Activated CD8-positive, alpha-beta T cell treated with anti-CD3 and anti-CD28 coated beads for 36 hours (primary cell): ENCODE data around the gene BUB1B. TPM values are rescaled to one million over a fixed set of nuclear protein-coding genes. Genes with fewer than 3 reads are reported as not detected.

Source experiments
- ATAC-seq: fragments of 200-7000 bp; cut with Tn5 transposase; one replicate; pipeline ENCODE4 v1.10.0; 2021; ENCODE audit warnings: mild to moderate bottlenecking, moderate library complexity
- CTCF ChIA-PET: fragments of 350-600 bp; sonication (Branson Sonifier 250); formaldehyde crosslinking; loops from one replicate; lab custom pipeline; 2021; ENCODE audit warnings: antibody characterized with exemption; lab: Charles Lee
- POLR2A ChIA-PET: fragments of 350-600 bp; sonication (Branson Sonifier 250); formaldehyde crosslinking; loops from one replicate; lab custom pipeline; 2021; ENCODE audit warnings: antibody characterized with exemption; lab: Charles Lee
- DNase-seq: peaks from one replicate; pipeline ENCODE4 v3.0.0-alpha.2; 2020
- H3K27ac Mint-ChIP-seq: one replicate; pipeline ENCODE4 v1.8.0; 2021; ENCODE audit warnings: mild to moderate bottlenecking, mixed read lengths
- H3K27me3 Mint-ChIP-seq: one replicate; pipeline ENCODE4 v1.8.0; 2021; ENCODE audit warnings: mixed read lengths
- H3K36me3 Mint-ChIP-seq: one replicate; pipeline ENCODE4 v1.8.0; 2021; ENCODE audit warnings: low read depth, mixed read lengths
- H3K4me1 Mint-ChIP-seq: one replicate; pipeline ENCODE4 v1.8.0; 2021; ENCODE audit warnings: low read depth, mixed read lengths
- H3K4me3 Mint-ChIP-seq: one replicate; pipeline ENCODE4 v1.8.0; 2021; ENCODE audit warnings: mild to moderate bottlenecking, moderate library complexity, mixed read lengths
- H3K9me3 Mint-ChIP-seq: one replicate; pipeline ENCODE4 v1.8.0; 2021; ENCODE audit warnings: mixed read lengths
- intact Hi-C: fragments of 100-400 bp; cut with micrococcal nuclease; formaldehyde crosslinking; loops from one replicate; pipeline ENCODE4 v1.10.0; 2022
- total RNA-seq, 2 experiments: library from RNA; stranded (reverse); gene quantifications; one replicate each; pipeline ENCODE4 v1.2.3, GENCODE V29; 2021
- TF ChIP-seq, protein P1 (sequence below): fragments of 200-600 bp; IDR thresholded peaks from one replicate; pipeline ENCODE4 v1.8.0; 2022; ENCODE audit warnings: antibody characterized with exemption, mild to moderate bottlenecking

The BUB1B gene
- total RNA-seq, 2 experiments from 2014 or later, result 79.6 to 82.5 TPM

DNA sequence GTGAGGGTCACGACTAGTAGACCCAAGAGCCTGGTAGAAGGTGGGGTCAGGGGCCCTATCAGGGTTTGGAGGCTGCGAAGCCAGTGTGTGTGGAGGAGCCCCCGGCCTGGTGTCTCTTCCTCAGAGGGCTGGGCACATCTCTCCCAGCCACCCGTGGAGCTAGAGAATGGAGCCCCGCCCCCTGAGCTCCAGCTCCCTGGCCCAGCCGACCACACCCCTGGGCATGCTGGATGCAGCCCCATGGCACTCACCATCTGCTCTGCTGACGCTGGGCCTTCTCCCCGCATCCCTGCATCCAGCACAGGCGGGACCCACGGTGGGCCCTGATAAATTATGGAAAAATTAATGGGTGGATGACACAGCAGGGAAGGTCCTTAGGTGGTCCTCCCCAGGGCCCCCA, 104.5 kb downstream of the BUB1B start:
- no peak overlapping the region for H3K27ac Mint-ChIP-seq
- intact Hi-C loops, result no loop called here
- DNase-seq, result no peak
- POLR2A ChIA-PET, result no interaction called here
- H3K4me3 Mint-ChIP-seq, result no peak overlapping the region
- CTCF ChIA-PET, result interaction anchor here (1.0 to 10.6 kb wide), 5 partner anchors 9 to 48 kb away, joined by 3 to 88 read pairs (median 4); partner anchors contain the start of gene PLCB2
- H3K36me3 Mint-ChIP-seq, result no peaks in the 10 kb centered on the region
- H3K9me3 Mint-ChIP-seq, result no peaks in the 10 kb centered on the region
- no peak for ATAC-seq
- no peaks in the 10 kb centered on the region for H3K27me3 Mint-ChIP-seq
- H3K4me1 Mint-ChIP-seq, result no peaks in the 10 kb centered on the region
- TF ChIP-seq, protein P1, sequence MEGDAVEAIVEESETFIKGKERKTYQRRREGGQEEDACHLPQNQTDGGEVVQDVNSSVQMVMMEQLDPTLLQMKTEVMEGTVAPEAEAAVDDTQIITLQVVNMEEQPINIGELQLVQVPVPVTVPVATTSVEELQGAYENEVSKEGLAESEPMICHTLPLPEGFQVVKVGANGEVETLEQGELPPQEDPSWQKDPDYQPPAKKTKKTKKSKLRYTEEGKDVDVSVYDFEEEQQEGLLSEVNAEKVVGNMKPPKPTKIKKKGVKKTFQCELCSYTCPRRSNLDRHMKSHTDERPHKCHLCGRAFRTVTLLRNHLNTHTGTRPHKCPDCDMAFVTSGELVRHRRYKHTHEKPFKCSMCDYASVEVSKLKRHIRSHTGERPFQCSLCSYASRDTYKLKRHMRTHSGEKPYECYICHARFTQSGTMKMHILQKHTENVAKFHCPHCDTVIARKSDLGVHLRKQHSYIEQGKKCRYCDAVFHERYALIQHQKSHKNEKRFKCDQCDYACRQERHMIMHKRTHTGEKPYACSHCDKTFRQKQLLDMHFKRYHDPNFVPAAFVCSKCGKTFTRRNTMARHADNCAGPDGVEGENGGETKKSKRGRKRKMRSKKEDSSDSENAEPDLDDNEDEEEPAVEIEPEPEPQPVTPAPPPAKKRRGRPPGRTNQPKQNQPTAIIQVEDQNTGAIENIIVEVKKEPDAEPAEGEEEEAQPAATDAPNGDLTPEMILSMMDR, result no peak

DNA sequence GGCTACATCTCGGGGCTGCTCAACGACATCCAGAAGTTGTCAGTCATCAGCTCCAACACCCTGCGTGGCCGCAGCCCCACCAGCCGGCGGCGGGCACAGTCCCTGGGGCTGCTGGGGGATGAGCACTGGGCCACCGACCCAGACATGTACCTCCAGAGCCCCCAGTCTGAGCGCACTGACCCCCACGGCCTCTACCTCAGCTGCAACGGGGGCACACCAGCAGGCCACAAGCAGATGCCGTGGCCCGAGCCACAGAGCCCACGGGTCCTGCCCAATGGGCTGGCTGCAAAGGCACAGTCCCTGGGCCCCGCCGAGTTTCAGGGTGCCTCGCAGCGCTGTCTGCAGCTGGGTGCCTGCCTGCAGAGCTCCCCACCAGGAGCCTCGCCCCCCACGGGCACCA, 105.0 kb downstream of the BUB1B start:
- no peak overlapping the region for H3K4me3 Mint-ChIP-seq
- ATAC-seq (no peak), DNase-seq (no peak)
- TF ChIP-seq, protein P1, result no peak
- no peaks in the 10 kb centered on the region for H3K36me3 Mint-ChIP-seq
- H3K4me1 Mint-ChIP-seq, result no peaks in the 10 kb centered on the region
- no peak overlapping the region for H3K27ac Mint-ChIP-seq
- H3K9me3 Mint-ChIP-seq, result no peaks in the 10 kb centered on the region
- intact Hi-C loops, result no loop called here
- ChIA-PET CTCF (interaction anchor here (1.0 to 10.6 kb wide), 5 partner anchors 8 to 48 kb away, joined by 3 to 88 read pairs (median 4); partner anchors contain the start of gene PLCB2), POLR2A (no interaction called here)
- no peaks in the 10 kb centered on the region for H3K27me3 Mint-ChIP-seq

DNA sequence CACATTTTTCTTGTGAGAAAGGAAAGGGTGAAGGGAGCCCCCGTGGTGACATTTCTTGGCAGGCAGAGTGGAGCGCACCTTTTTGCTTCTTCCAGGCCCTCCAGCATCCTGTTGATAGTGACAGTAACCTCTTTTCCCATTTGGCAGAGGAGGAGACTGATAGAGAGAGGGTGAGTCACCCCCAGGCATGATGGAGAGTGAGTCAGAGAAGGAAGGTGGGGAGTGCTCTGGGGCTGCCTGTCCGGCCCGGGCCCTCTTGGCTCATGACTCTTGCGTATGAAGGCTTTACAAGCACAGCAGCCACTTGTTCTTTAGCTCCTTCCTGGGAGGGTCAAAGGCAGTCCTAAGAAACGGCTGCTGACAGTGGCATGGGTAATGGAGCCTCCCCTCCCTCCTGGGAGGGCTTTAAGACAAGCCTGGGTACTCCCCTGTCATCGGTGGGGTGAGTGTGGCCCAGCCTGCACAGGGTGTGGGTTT, 106.0 kb downstream of the BUB1B start:
- CTCF ChIA-PET, result interaction anchor here (10.6 to 14.6 kb wide), 2 partner anchors 7 to 45 kb away, joined by 88 to 595 read pairs; partner anchors contain the start of genes INAFM2 and PLCB2
- no peaks in the 10 kb centered on the region for H3K9me3 Mint-ChIP-seq
- H3K4me1 Mint-ChIP-seq, result no peaks in the 10 kb centered on the region
- POLR2A ChIA-PET, result no interaction called here
- ATAC-seq (peak; percentile 64), DNase-seq (peak; percentile 18)
- H3K27ac Mint-ChIP-seq, result no peak overlapping the region
- no peaks in the 10 kb centered on the region for H3K36me3 Mint-ChIP-seq
- no peaks in the 10 kb centered on the region for H3K27me3 Mint-ChIP-seq
- no peak overlapping the region for H3K4me3 Mint-ChIP-seq
- intact Hi-C loops, result no loop called here
- TF ChIP-seq, protein P1, result no peak

DNA sequence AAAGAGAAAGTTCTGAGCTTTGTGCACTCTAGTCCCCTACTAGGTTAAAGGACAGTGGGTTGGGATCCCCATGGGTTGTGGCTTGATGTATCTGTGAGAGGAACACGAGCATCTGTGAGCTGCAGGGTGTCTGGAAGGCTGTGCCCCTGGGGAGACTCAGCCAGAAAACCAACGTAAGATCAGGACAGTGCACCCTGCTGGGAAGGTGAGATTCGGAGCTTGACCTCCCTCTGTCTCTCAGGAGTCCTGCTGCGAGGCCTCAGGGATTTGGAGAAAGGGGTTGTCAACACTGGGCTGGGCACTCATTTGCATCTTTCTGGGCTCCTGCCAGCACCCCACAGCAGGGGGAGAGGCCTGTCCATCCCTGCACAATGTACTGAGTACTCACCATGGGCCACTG, 106.8 kb downstream of the BUB1B start:
- no peaks in the 10 kb centered on the region for H3K27me3 Mint-ChIP-seq
- TF ChIP-seq, protein P1, result no peak
- no peak overlapping the region for H3K4me3 Mint-ChIP-seq
- ChIA-PET POLR2A (no interaction called here), CTCF (interaction anchor here (14.6 kb wide), 1 partner anchor 45 kb away, joined by 595 read pairs; the partner anchor contains the start of genes INAFM2 and PLCB2)
- H3K4me1 Mint-ChIP-seq, result no peaks in the 10 kb centered on the region
- H3K9me3 Mint-ChIP-seq, result no peaks in the 10 kb centered on the region
- H3K36me3 Mint-ChIP-seq, result no peaks in the 10 kb centered on the region
- DNase-seq, result no peak
- intact Hi-C loops, result no loop called here
- no peak for ATAC-seq
- H3K27ac Mint-ChIP-seq, result no peak overlapping the region

DNA sequence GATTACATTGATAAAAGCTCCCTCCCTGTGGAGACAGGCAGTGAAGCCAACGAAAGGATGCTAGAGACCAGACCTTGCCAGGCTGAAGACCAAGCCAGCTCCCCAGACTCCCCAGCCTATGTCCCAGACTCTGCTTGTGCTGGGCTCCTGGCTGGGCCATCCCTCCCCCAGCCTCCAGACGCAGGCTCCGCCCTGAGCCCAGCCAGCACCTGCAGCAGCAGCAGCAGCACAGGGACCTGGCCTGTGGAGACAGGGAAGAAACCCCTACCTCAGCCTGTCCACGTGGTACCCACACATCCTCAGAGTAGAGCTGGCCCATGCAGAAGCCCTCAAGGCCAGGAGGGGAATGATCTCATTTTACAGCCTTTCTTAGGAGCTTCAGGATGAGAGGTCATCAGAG, 108.7 kb downstream of the BUB1B start:
- TF ChIP-seq, protein P1, result no peak
- DNase-seq (no peak), ATAC-seq (no peak)
- ChIA-PET POLR2A (no interaction called here), CTCF (interaction anchor here (1.2 to 14.6 kb wide), 5 partner anchors 10 to 224 kb away, joined by 3 to 595 read pairs (median 17); partner anchors contain the start of genes INAFM2, PAK6 and PLCB2)
- Mint-ChIP-seq H3K27ac (no peak overlapping the region), H3K4me3 (no peak overlapping the region), H3K36me3 (no peaks in the 10 kb centered on the region), H3K4me1 (no peaks in the 10 kb centered on the region), H3K9me3 (no peaks in the 10 kb centered on the region), H3K27me3 (no peaks in the 10 kb centered on the region)
- intact Hi-C loops, result no loop called here
